DMS 273 treated with DMSO at 0.1 percent for 48 hours (cell line): ENCODE measurements around the gene CHMP6.
A peak's percentile ranks its signal among the peaks of the same experiment; 100 is the strongest.
"Not testable (repeated sequence)": the region's sequence is repeated elsewhere in the genome, so short reads cannot be mapped to it uniquely, and the experiment has no call there.

Experiments
- DNase-seq: peaks from one replicate; lab custom pipeline; 2025; lab: John Stamatoyannopoulos, UW

CHMP6 gene

DNA sequence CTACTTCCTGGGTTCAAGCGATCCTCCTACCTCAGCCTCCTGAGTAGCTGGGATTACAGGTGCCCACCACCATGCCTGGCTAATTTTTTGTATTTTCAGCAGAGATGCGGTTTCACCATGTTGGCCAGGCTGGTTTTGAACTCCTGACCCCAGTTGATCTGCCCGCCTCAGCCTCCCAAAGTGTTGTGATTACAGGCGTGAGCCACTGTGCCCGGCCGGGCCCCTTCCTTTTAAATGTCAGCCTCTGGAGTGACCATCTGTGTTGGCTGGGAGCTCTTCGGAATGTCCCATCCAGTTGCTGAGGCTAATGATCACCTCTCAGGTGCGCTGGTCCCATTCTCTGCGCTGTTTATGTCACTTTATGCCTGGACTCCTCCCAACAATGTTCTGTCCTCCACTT, 38.7 kb downstream of the CHMP6 start:
- DNase-seq, result not testable (repeated sequence)

DNA sequence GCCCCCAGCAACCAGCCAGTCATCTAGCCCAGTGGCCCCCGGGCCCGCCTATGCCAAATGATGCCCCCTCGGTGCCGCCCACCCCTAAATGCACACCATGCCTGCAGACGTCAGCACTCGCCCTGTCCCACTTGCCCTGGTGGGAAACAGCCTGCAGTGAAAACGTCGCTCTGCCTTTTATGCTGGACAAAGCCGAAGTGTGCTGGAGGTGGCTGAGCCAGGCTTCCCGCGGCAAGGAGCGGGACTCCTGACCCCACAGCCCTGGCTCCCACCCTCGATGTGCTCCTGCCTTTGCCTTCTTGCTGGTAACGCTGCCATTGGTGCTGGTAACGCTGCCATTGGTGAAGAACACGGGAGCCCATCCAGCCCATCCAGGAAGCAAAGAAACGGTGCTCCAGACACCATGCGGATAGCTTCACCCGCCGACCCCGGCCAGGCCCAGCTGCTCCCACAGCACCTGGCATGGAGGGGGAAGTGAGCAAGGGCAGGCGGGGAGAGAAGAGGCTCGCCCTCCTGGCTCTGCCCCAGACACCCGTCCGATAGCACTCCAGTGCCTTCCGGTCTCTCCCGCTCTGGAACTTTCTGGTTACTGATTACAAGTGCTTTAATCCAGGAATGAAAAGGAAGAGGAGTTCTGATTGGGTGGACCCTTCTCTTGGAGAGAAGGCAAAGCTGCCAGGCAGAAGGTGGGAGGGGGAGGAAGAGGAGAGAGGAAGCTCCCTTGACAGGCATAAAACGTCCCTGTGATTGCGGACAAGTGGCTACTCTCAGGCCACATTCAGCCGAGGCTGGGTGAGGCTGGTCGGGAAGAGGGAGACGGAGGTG, 39.3 kb downstream of the CHMP6 start:
- no peak for DNase-seq

DNA sequence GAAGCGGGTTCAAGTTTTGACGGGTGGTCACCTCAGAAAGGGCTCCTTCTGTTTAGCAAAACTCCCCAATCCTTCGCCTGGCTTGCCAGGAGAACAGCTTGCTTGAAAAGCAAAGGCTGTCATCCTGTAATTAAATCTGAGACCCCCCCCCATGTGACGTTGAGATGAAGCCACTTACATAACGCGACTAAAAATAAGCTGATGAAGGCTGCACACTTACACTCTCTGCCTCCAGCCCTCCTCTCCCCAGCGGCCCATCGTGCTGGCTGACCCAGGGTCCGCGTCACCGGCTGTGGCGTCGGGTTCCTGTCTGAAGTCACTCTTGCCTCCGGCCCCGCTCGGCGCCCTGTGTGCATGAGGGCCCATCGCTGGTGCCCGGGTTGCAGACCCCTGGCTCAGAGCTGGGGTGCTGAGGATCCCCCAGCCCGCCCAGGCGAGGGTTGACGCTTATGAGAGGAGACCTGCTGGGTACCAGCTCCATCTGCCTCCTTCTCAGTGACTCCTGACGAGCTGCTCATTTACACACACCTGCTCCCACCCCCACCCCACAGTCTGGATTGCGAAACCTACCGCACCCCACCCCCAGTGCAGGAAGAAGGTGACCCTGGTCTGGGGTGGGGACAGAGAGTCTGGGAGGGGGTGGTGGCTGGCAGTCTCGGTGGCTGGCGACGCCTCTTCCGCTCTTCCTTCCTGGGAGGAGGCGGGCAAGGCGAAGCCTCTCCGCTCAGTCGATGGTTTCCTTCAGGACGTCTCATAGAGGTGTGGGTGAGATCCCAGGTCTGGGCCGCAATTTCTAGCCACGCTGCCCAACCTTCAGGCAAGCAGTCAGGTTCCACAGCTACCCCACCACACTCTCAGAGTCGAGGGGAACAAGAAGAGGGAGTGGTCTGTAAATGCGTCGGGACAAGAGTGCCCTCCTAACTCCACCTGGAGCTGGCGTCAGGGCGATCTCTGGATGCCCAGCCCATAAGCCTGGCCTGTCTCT, 40.2 kb downstream of the CHMP6 start:
- no peak for DNase-seq

DNA sequence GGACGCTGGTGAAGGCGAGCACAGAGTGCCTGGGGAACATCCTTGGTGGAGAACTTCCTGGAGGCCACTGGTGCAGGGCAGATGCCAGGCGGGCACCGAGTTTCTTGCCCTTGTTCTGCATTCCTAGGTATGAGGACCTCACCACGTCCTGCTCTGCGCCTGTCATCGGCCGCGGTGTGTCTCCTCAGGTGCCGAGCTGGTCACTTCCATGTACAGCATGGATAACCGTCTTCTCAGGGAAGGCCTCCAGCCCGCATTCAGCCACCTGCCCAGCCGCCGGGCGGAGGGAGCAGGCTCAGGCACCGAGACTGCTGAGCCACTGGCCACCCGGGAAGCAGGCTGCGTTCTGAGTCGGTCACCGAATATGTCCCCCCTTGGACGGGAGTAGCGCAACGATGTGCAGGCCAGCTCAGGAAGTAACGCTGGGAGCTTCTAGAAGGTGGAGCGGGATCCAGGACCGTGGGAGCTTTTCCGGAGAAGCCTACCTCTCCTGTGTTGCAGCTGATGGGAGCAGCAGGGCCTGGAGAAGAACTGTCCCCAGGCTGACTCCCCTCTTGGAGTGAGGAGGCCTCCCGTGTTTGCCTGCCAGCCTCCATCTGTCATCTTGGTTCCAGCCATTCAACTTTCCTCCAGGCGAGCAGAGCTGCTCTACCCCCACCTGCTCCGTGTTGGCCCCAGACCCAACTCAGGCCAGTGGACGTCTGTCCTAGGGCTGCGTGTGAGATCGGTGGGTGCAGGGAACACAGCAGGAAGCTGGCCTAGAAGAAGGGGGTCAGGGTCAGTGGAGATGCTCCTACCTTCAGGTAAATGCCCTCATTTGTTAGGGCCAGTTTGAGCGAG, 41.2 kb downstream of the CHMP6 start:
- DNase-seq, result no peak

DNA sequence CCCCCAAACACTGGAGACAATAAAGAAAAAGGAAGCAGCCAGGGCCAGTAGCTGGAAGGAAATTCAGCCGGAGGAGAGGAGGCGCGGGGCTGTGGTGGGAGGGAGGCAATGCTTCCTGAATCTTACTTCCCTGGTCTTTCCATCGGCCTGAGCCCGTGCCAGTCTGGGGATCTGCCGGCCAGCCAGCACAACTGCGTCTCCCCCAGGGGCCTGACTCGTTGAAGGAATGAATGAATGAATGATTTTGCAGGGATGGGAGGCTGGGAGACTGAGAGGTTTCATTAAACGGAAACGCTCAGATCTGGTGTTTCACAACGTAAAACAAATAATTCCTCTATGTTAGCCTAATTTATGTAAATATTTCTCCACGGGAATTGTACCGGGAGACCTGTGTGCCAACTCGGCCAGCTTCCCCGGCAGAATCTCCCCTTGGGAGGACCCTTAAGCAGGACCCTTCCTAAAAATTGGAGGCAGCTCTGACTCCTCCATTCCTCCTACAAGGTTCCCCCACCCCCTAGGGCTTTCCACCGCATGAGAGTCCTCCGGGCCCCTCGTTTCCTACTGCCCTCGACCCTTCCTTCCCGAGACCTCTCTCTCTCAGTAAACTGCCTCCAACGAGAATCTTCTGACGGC, 42.0 kb downstream of the CHMP6 start:
- no peak for DNase-seq

DNA sequence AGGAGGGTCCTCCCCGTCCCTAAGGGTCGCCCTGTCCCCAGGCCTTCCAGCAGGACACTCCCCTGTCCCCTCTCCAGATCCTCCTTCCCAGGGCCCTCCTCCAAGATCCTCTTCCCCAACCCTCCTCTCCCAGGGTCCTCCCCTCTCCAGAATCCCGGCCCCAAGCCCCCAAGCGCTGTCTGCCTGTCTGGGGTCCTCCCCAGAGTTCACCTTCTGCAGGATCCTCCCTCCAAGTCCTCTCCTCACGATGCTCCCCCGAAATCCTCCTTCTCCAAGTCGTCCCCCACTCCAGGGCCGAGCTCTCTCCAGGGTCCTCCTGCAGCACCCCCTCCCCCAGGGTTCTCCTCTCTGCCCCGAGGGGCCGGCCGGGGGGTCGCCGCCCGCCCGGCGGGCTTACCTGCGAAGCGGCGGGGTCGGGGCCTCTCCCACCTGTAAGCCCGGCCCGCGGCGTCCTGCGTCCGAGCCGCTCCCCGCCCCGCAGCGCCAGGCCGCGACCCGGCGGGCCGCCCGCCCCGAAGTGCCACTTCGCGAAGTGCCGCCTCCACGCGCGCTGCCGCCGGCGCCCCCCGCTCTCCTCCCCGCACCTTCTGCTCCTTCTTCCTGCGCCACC, 42.6 kb downstream of the CHMP6 start:
- DNase-seq, result no peak

DNA sequence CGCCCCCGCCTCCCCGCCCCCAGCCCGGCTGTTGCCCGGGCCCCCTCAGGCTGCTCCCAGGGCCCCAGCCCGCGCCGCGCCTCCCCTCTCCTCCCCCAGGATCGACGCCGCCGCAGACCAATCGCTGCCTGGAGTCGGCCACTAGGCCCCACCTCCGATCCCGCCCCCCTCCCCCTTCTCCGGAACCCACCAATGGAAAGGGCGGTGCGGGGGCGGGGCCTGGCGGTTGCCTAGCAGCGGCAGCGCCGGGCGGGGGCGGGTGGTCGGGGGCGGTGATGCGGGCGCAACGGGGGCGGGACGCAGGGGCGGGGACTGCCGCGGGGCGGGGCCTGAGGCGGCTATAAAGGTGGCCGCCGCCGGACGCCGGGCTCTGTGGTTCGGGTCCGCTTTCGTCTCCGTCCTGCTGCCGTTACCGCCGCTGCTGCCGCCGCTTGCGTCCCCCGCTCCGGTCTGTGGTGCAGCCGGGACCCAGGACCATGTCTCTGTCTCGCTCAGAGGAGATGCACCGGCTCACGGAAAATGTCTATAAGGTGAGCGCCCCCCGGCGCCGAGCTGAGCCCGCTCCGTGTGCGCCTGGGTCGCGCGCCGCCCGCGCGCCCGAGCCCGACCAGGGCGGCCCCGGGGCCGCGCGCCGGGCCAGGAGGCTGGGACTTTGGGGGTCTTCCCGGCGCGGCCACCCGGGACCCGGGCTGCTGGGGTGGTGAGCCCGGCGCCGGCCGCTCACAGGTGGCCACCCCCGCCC, 43.3 kb downstream of the CHMP6 start, which contains the start of gene BAIAP2:
BAIAP2 (plus strand) TSS at position 373 of the 742 bp plus-strand sequence; CDS start at position 477, 104 bp downstream.
- peak; percentile 76 for DNase-seq

DNA sequence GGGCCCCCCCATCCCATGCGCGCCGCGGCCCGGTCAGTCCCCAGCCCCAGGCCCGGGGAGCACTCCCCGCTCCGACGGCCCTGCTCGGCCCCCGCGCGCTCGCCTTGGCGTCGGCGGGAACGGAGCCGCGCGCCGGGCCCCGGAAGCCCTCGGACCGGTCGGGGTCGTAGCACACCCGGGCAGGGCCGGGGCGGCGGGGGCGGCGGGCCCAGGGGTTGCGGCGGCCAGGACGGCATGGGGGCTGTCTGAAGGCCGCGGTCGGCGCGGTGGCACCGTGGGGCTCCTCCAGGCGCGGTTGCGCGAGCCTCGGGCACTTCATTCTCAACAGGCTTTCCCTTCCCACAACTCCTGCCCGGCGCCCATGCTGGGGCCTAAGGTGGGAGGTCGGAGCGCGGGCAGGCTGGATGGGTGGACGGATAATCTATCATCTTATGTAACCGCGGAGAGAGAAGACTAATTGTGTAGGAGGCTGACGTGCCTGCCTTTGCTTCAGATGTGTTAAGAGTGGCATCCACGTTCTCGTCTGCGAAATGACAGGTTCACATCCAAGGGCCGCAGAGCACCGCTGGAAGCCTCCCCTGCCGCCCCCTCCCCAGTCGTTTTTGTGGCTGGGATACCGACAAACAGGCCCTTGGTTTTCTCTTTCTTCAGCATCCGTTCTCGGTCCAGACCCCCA, 44.0 kb downstream of the CHMP6 start:
- DNase-seq, result no peak

DNA sequence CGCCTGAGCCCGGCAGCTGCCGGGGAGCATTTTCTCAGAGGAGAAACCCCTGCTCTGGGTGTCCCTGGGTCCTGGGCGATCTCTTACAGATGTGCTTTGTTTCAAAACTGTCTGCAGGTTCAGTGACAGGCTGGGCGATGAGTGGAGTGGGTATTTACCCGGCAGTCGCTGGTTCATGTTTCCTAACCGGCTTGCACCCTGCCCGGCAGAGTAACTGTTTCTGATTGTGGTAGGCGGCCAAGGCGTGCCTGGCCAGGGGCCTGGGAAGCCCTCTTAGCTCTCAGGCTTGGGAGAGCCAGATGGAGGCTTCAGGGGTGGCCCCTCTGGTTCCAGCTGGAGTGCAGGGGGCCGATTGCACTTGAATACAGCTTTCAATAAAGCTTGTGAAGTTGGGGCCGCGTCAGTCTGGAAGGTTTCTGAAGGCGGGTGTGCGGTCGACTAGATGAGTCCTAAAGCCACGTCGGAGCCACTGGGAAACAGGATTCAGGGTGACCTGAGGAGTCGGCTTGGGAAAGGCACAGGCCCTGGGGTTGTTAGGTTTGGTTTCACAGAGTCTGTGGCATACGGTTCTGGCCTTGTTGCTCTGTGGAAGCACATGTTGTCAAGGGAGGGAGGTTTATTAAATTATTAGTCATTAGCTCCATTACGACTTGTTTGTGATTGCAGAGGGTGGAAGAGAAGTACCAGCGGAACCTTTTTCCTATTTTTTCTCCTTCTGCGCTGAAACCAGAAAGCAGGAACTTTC, 44.7 kb downstream of the CHMP6 start:
- peak; percentile 69 for DNase-seq

DNA sequence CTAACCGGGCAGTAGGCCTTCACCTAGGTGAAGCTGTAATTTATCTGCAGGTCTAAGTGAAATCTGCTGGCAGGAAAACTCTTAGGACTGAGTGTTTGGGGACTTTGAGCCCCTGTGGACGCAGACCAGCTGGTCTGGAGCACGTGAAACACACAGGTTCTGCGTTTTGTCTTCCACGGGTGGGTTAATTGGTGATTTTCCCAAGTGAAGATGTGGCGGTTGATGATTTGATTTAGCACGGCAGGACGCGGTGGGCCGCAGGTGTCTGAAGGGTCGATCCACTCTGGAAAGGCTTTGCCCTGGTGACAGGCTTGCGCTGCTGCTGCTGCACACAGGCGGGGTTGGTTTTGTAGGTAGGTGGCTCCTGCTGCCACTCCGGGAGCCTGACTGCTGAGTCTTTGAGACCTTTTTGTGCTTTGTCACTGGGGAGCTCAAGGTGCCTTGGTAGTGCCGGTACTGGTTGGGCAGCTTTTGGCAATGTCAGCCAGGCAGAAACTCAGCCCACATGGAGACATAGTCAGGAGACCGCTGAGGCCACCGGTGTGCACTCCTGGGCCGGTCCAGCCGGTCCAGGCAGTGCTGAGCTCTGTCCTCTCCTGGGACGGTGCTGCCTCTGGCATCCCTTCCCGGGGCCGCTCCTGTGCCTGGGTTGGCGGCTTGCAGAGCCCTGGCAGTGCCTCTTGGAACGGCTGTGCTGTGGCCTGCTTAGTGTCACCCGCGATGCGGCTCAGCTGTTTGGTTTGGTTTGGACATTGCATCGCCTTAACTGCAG, 45.6 kb downstream of the CHMP6 start:
- no peak for DNase-seq

DNA sequence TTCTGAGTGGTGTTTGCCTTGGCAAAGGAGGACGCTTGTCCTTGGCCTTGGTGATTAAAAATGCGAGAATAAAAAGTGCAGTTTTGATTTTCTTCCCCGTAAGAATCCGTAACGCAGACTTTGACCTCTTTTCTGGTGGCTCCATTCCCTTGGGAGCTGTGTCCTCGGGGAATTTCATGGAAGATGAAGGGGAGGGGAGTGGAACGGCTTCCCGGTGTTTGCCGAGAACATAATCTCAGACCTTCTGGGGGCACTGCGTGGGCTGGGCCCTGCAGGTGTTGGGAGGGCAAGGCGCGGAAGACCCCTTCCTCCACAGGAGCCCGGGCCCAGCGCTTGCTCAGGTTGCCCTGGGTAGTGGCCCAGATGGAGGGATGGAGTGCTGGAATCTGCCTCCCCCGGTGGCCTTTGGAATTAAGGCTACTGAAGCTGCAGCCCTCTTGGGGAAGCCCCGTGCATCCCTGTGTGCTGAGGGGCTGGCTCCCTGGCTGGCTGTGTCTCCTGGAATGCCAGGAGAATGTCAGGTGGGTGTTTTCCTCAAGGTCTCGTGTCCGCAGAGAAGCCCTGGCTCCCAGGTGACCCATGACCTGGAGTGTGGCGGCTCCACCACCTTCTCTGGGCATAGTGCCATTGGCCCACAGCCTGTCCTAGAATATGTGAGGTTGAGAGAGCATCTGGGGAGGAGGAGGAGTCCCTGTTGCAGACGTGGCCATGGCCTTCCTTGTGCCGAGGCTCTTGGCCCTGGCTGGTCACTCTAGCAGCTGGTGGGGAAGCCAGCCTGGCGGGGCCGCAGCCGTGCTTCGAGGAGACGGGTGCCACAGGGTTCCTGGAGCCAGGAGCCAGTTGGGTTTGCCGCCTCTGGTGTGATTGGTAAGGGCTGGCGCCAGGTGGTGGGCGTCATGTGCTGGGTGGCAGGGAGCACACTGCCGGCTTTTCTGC, 46.4 kb downstream of the CHMP6 start:
- no peak for DNase-seq

DNA sequence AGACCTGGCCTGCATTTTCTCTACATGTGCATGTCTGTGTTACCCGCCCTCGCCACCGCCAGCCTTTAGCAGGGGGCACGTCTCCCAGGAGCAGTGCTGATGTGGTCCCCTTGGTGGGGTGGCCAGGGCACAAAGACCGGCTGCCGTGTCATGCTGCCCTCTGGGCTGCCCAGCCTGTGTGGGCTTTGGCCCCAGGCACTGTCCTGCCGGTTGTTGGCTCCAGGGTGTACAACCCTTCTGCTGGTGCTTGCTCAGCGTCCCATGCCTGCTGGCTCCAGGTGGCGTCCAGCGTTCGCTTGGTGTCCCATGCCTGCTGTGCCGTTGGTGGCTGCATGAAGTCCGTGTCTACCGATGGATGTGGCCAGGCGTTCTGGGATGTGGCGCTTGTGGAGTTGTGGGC, 47.5 kb downstream of the CHMP6 start:
- no peak for DNase-seq

DNA sequence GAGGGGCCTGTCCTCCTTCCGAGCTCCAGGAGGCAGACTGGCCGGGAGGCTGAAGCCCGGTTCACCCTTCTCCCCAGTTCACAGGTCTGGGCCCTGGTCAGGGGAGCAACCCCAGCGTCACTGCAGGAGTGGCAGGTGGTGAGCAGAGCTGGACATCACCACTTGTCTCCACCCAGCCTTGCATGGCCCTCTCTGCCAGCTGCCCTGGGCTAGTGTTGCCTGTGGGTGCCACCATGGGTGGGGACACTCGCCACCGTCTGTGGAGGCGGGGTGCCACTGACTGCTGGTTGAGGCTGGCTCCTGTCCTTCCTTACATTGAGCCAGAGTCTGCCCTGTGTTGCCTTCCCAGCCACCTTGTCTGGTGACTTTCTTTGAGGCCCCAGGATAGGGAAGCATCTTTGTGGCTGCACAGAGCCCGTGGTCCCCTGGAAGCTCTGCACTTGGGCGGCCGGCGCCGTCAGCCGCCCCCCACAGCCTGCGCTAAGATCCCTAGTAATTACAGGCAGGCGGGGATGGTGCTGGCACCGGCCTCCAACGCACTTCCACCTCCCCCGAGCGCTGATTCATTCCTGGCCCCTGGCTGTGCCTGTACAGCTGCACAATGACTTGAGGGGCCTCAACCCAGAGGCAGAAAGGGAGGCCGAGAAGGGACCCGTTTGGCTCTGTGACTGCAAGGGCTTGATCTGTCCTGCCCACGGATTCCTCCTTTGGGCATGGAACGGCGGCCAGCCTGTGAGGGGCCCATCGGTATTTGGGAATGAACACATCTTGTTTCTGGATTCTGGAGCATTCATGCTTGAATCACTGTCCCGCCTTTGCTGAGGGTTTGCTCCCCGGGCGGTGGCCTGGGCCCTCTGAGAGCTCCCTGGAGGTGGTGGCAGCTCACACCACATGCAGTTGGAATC, 48.5 kb downstream of the CHMP6 start:
- no peak for DNase-seq

DNA sequence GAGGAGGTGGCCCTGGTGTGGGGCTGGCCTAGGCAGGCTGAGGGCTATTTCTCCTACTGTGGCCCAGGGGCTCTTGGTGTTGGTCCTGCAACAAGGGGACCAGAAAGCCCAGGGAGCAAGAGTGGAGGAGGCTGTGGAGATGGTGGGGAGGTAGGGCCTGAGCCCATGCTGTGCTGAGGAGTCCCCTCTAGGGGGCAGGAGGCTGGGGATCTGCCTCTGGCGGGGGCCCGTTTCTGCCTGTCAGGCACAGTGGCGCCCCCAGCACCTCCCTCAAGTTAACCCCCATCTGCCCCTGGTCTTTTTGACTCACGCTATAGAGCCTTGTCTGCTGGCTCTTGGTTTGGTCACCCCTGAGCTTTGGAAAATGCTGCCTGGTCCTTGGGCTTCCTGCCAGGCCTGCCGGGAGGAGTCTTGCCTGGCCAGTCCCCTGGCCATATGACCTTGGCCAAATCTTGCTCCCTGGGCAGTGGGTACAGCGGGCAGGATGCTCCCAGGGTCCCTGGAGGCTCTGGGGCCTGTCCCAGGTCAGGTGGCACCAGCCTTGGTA, 49.2 kb downstream of the CHMP6 start:
- no peak for DNase-seq

DNA sequence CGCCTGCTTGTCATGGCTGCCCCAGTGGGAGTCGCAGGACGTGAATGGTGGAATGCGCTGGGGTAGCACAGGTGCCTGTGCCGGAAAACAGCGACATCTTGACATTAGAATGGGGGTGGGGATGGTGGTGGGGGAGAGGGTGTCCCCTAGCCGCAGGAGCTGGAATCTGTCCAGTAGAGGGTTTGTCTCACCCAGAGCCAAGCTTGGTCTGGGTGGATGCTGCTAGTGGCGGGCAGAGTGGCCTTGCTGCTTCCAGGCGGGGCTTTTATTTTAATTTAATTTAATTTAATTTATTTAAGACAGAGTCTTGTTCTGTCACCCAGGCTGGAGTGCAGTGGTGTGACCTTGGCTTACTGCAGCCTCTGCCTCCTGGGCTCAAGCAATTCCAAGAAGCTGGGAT, 51.0 kb downstream of the CHMP6 start:
- DNase-seq, result no peak

DNA sequence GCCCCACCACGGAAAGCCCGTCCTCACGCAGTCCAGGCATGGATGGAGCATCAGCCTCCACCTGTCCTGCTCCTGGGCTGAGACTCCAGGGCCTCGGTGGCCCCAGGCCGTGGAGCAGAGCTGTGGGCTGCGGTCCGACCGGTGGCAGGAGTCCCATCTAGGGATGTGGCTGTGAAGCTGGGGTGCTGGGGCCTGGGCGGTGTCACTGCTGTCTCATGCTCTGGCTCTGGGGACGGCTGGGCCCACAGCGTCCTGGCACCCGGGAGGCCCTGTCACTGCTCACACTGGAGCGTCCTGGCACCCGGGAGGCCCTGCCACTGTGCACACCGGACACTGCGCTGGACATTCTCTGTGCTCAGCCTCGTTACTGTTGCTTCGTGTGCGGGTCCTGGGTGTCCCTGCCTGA, 51.7 kb downstream of the CHMP6 start:
- DNase-seq, result no peak
